ENCODE measurements around the gene FGF2.
"Not testable (repeated sequence)": the region's sequence is repeated elsewhere in the genome, so short reads cannot be mapped to it uniquely, and the experiment has no call there.

FGF2 gene

DNA sequence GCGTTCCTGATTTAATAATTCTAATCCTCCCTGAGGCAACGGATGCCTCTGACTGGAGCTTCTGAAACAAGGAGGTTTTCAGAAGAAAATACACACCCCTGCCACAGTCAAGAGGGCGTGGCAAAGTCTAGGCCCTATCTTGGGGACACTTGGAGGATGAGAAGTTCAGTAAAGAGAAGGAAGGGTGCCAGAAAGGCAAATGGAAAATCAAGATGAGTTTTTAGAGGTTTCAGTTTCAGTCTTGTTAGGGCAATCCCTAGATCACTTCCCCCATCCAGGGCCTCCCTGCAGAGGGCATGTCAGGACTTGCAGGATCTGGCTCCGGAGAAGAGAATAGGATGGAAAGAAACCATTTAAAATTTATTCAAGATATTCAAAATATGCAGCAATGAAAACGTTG is 28.5 kb upstream of the FGF2 start:
- no peak for TF ChIP-seq ZFX (IDR thresholded peaks at IDR 0.05; ENCODE audit: borderline replicate concordance)
- TF ChIP-seq, protein P1, sequence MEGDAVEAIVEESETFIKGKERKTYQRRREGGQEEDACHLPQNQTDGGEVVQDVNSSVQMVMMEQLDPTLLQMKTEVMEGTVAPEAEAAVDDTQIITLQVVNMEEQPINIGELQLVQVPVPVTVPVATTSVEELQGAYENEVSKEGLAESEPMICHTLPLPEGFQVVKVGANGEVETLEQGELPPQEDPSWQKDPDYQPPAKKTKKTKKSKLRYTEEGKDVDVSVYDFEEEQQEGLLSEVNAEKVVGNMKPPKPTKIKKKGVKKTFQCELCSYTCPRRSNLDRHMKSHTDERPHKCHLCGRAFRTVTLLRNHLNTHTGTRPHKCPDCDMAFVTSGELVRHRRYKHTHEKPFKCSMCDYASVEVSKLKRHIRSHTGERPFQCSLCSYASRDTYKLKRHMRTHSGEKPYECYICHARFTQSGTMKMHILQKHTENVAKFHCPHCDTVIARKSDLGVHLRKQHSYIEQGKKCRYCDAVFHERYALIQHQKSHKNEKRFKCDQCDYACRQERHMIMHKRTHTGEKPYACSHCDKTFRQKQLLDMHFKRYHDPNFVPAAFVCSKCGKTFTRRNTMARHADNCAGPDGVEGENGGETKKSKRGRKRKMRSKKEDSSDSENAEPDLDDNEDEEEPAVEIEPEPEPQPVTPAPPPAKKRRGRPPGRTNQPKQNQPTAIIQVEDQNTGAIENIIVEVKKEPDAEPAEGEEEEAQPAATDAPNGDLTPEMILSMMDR (IDR thresholded peaks at IDR 0.05) = no peak
- H3K27ac ChIP-seq = no peak overlapping the region

DNA sequence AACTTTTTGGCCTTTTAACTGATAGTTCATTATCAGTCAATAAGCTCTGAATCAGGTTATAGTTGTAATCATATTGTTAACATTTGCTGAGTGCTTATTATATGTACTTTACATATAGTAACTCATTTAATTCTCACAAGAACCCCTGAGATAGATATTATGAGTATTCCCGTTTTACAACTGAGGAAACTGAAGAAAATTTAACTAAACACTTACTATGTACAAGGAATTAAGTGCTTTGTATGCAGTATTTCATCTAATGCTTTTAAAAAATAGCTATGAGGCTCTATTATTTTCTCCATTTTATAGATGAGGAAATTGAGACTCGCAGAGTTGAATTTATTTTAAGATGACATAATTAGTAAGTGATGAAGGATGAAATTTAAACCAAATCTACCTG is 27.7 kb upstream of the FGF2 start:
- H3K27ac ChIP-seq = no peak overlapping the region
- TF ChIP-seq ZFX (IDR thresholded peaks at IDR 0.05; ENCODE audit: borderline replicate concordance) = no peak
- TF ChIP-seq, protein P1 (IDR thresholded peaks at IDR 0.05) = no peak

DNA sequence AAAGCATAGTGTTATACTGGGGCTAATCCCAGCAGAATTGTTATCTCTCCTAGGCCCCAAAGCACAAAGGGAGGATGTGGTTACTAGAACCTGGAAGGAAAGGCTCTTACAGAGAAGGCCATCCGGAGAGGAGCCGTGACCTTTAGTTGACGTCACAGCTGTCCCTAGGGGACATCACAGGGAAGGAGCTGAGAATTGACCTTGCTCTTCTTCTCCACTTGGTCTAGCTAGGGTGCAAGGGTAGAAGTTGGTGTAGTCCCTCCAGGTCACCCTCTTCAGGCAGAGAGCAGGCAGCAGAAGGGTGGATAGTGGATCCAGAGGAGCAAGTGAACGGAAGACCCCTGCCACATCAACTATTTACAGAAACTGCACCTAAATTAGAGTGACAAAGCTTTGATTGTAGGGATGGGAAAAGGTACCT is 22.8 kb upstream of the FGF2 start:
- no peak overlapping the region for H3K27ac ChIP-seq
- TF ChIP-seq, protein P1 (IDR thresholded peaks at IDR 0.05) = no peak
- TF ChIP-seq ZFX (IDR thresholded peaks at IDR 0.05; ENCODE audit: borderline replicate concordance) = no peak

DNA sequence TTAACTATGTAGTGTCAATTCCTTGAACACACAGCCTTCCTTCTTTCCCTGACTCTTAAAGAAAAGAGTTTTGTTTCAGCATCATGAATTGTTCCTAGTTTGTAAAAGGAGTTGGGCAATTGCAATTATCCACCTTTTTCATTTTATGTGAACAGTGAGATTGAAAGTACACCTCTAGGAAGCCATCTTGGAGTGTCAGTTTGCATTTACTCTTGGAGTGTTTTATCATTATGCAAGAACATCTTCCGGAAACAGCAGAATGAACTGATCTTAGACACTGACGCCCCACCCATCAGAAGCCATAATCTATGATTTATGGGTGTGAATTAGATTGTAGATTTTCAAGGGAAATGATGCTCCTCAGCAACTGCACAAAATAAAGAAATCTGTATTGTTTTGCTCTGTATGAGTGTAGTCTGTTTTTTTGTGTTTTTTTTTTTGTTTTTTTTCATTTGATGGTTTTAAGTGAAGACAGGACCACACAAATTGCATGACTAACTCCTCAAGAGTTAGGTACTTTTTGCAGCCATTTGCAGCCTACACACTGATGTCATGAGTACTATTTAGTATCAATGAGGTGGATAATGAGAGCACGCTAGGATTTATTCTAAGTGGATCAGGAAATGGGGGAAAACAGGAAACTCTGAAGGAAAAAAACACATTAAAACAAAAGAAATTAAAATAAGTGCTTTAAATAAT is 19.5 kb upstream of the FGF2 start:
- no peak overlapping the region for H3K27ac ChIP-seq
- no peak for TF ChIP-seq ZFX (IDR thresholded peaks at IDR 0.05; ENCODE audit: borderline replicate concordance)
- TF ChIP-seq, protein P1 (IDR thresholded peaks at IDR 0.05) = no peak

DNA sequence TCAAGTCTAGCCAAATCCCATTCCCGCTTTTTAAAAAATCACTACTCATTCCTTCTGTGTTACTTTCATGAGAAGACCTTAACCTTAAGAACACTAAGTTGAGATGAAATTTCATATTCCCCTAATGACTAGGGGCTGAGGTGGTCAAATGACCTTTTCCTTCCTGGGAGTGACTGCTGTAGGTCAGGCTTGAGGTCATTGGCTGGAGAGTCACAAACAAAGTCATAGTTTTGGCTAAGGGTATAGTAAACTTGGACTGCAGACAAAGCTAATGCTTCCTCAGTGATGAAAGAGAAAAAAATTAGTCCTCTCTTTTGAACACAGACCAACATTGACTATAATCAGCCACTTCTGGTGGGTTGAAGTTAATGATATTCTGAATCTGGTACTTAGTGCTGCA is 16.0 kb upstream of the FGF2 start:
- H3K27ac ChIP-seq = no peak overlapping the region
- TF ChIP-seq, protein P1 (IDR thresholded peaks at IDR 0.05) = no peak
- no peak for TF ChIP-seq ZFX (IDR thresholded peaks at IDR 0.05; ENCODE audit: borderline replicate concordance)

DNA sequence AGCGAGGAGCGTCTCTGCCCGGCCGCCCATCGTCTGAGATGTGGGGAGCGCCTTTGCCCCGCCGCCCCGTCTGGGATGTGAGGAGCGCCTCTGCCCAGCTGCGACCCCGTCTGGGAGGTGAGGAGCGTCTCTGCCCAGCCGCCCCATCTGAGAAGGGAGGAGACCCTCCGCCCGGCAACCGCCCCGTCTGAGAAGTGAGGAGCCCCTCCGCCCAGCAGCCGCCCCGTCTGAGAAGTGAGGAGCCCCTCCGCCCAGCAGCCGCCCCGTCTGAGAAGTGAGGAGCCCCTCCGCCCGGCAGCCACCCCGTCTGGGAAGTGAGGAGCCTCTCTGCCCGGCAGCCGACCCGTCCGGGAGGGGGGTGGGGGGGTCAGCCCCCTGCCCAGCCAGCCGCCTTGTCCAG is 14.8 kb upstream of the FGF2 start:
- H3K27ac ChIP-seq = not testable (repeated sequence)

DNA sequence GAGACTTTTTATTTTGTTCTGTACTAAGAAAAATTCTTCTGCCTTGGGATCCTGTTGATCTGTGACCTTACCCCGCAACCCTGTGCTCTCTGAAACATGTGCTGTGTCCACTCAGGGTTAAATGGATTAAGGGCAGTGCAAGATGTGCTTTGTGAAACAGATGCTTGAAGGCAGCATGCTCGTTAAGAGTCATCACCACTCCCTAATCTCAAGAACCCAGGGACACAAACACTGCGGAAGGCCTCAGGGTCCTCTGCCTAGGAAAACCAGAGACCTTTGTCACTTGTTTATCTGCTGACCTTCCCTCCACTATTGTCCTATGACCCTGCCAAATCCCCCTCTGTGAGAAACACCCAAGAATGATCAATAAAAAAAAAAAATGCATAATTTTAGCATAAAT is 13.8 kb upstream of the FGF2 start:
- not testable (repeated sequence) for H3K27ac ChIP-seq

DNA sequence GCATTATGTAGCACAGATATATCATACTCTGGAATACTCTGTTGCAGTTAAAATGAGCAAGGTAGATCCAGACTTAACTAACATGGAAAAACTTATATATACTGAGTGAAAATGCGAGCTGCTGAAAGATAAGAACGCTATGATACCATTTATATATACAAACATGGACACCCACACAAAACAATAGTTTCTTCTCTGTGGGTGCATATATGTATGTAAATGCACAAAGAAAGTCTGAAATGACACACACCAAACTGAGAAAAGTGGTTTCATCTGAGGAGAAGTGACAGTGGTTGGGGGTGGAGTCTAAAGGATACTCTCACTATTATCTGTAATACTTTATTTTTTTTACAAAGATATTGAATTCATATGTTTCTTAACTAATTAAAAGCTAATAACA is 12.2 kb upstream of the FGF2 start:
- no peak overlapping the region for H3K27ac ChIP-seq
- TF ChIP-seq, protein P1 (IDR thresholded peaks at IDR 0.05) = no peak
- no peak for TF ChIP-seq ZFX (IDR thresholded peaks at IDR 0.05; ENCODE audit: borderline replicate concordance)
